Esophagus muscularis mucosa (tissue), 4 donors: ENCODE results near the gene NTN1. TPM values are rescaled to one million over a fixed set of nuclear protein-coding genes. Genes with fewer than 3 reads are reported as not detected.

Experiments
- DNase-seq: peaks from one replicate; pipeline ENCODE4 v3.0.0-alpha.2; 2017; ENCODE audit errors: extremely low spot score
- H3K27ac ChIP-seq, 4 donors: fragments of 200-600 bp; sonication (generic); replicated peaks in 1 of 4; 1 replicate in 3 of 4; 2 replicates in 1 of 4; pipeline ENCODE4 v1.5.1; 2016 to 2019; ENCODE audit warnings: mild to moderate bottlenecking in 1 of 4
- H3K27me3 ChIP-seq, 4 donors: fragments of 200-600 bp; sonication (generic); one replicate each; pipeline versions ENCODE4 v1.5.1 to v1.6.0; 2016 to 2019
- H3K36me3 ChIP-seq, 4 donors: fragments of 200-600 bp; sonication (generic); one replicate each; pipeline ENCODE4 v1.5.1; 2016 to 2019
- H3K4me1 ChIP-seq, 4 donors: fragments of 200-600 bp; sonication (generic); one replicate each; pipeline ENCODE4 v1.5.1; 2016 to 2019
- H3K4me3 ChIP-seq, 4 donors: fragments of 200-600 bp; sonication (generic); 1 replicate in 2 of 4; 2 replicates in 2 of 4; pipeline ENCODE4 v1.5.1; 2016 to 2019; ENCODE audit warnings: mild to moderate bottlenecking in 4 of 4, moderate library complexity in 1 of 4
- H3K9me3 ChIP-seq, 4 donors: fragments of 200-600 bp; sonication (generic); 1 replicate in 3 of 4; 2 replicates in 1 of 4; pipeline ENCODE4 v1.5.1; 2016 to 2019
- EP300 ChIP-seq: sonication (generic); formaldehyde crosslinking; IDR thresholded peaks from one replicate; pipeline ENCODE4 v1.6.1; 2017; ENCODE audit warnings: antibody characterized with exemption
- POLR2A ChIP-seq: fragments of 450-650 bp; IDR thresholded peaks from one replicate; pipeline ENCODE4 v1.6.1; 2017; ENCODE audit warnings: antibody characterized with exemption, moderate library complexity, mild to moderate bottlenecking, low read depth
- POLR2AphosphoS5 ChIP-seq, 2 donors: sonication (generic); formaldehyde crosslinking; IDR thresholded peaks; one replicate each; pipeline ENCODE4 v1.6.1; 2017; ENCODE audit warnings: antibody characterized with exemption in 2 of 2
- WGBS: methylation state at CpG from one replicate; pipeline ENCODE4 v1.1.5; 2018; 5-methylcytosine and 5-hydroxymethylcytosine counted together
- intact Hi-C: fragments of 100-400 bp; cut with DNase I; formaldehyde crosslinking; loops from one replicate; pipeline ENCODE4 v1.15.1; 2023
- total RNA-seq, 4 donors: library from RNA; depleted of rRNA; stranded (reverse); fragments of >200 nt; gene quantifications; one replicate each; pipeline versions ENCODE4 v1.1.0 to v1.2.1, GENCODE V29; 2016
- TF ChIP-seq, protein P1 (sequence below), 3 experiments: fragments of 200-600 bp in 2 of 3; fragments of 450-650 bp in 1 of 3; sonication (generic) in 2 of 3; IDR thresholded peaks; one replicate each; pipeline ENCODE4 v1.5.1; 2017 to 2019; ENCODE audit warnings: antibody characterized with exemption in 3 of 3, mild to moderate bottlenecking in 2 of 3, moderate library complexity in 1 of 3

The NTN1 gene
- total RNA-seq, 4 donors from 2014 or later, result 69.3 to 179 (median 117) TPM

- 96% methylated on average over 4 of the region's 8 CpGs for WGBS
- no peak overlapping the region for H3K4me3 ChIP-seq
Measured at GRCh38 chr17:9218064-9218635, 196.8 kb downstream of the NTN1 start.

GRCh38 chr17:9218911-9219310 lies 197.6 kb downstream of the NTN1 start:
- H3K4me3 ChIP-seq, result no peak overlapping the region
- DNase-seq, result no peak
- TF ChIP-seq, protein P1, sequence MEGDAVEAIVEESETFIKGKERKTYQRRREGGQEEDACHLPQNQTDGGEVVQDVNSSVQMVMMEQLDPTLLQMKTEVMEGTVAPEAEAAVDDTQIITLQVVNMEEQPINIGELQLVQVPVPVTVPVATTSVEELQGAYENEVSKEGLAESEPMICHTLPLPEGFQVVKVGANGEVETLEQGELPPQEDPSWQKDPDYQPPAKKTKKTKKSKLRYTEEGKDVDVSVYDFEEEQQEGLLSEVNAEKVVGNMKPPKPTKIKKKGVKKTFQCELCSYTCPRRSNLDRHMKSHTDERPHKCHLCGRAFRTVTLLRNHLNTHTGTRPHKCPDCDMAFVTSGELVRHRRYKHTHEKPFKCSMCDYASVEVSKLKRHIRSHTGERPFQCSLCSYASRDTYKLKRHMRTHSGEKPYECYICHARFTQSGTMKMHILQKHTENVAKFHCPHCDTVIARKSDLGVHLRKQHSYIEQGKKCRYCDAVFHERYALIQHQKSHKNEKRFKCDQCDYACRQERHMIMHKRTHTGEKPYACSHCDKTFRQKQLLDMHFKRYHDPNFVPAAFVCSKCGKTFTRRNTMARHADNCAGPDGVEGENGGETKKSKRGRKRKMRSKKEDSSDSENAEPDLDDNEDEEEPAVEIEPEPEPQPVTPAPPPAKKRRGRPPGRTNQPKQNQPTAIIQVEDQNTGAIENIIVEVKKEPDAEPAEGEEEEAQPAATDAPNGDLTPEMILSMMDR (IDR thresholded peaks at IDR 0.05), result no peak
- TF ChIP-seq POLR2AphosphoS5 (IDR thresholded peaks at IDR 0.05), result no peak
- no peak for TF ChIP-seq POLR2A
- no peak for TF ChIP-seq EP300
- peaks cover 0 to 17% (median 6%) of the 10 kb centered on the region in 4 donors for H3K36me3 ChIP-seq
- WGBS, result 95% methylated on average over 14 of the region's 15 CpGs
- intact Hi-C loops, result no loop called here
- peaks cover 0 to 13% (median 5%) of the 10 kb centered on the region in 4 donors for H3K9me3 ChIP-seq
- H3K4me1 ChIP-seq, result peaks cover 5 to 55% (median 45%) of the 10 kb centered on the region in 4 donors
- H3K27me3 ChIP-seq, result no peaks in the 10 kb centered on the region
- peak overlapping the region; percentile 32 to 83 (median 78) for H3K27ac ChIP-seq

More at GRCh38 chr17:9218064-9218635, 196.8 kb downstream of the NTN1 start:
- Histone ChIP-seq H3K27me3 (no peaks in the 10 kb centered on the region), H3K4me1 (peaks cover 5 to 59% (median 48%) of the 10 kb centered on the region in 4 donors), H3K36me3 (peaks cover 0 to 17% (median 6%) of the 10 kb centered on the region in 4 donors), H3K9me3 (peaks cover 0 to 13% (median 5%) of the 10 kb centered on the region in 4 donors), H3K27ac (peak overlapping the region; percentile 74 to 83 (median 82))
- no peak for DNase-seq
- intact Hi-C loops, result no loop called here
- TF ChIP-seq, protein P1 (IDR thresholded peaks at IDR 0.05), result no peak
- TF ChIP-seq POLR2AphosphoS5 (IDR thresholded peaks at IDR 0.05) (no peak), EP300 (no peak), POLR2A (no peak)

GRCh38 chr17:9219631-9220397 lies 198.5 kb downstream of the NTN1 start:
- intact Hi-C loops, result no loop called here
- H3K27ac ChIP-seq, result peak overlapping the region; percentile 34 to 83 (median 78)
- WGBS, result 96% methylated on average over 13 of the region's 13 CpGs

GRCh38 chr17:9220398-9221146 lies 199.3 kb downstream of the NTN1 start:
- 94% methylated on average over 22 of the region's 23 CpGs for WGBS
- H3K27me3 ChIP-seq, result no peaks in the 10 kb centered on the region
- peaks cover 0 to 17% (median 6%) of the 10 kb centered on the region in 4 donors for H3K36me3 ChIP-seq
- H3K9me3 ChIP-seq, result peaks cover 0 to 7% (median 3%) of the 10 kb centered on the region in 4 donors
- peak overlapping the region; percentile 34 to 83 (median 78) for H3K27ac ChIP-seq
- intact Hi-C loops, result no loop called here
- H3K4me3 ChIP-seq, result no peak overlapping the region
- TF ChIP-seq EP300 (no peak), POLR2A (no peak), POLR2AphosphoS5 (IDR thresholded peaks at IDR 0.05) (no peak)
- TF ChIP-seq, protein P1 (IDR thresholded peaks at IDR 0.05), result no peak
- no peak for DNase-seq
- peaks cover 5 to 69% (median 56%) of the 10 kb centered on the region in 4 donors for H3K4me1 ChIP-seq

More at GRCh38 chr17:9219631-9220397, 198.5 kb downstream of the NTN1 start:
- no peak for TF ChIP-seq POLR2A
- no peak for TF ChIP-seq POLR2AphosphoS5 (IDR thresholded peaks at IDR 0.05)
- TF ChIP-seq, protein P1 (IDR thresholded peaks at IDR 0.05), result no peak
- TF ChIP-seq EP300, result no peak
- Histone ChIP-seq H3K4me1 (peaks cover 5 to 62% (median 49%) of the 10 kb centered on the region in 4 donors), H3K9me3 (peaks cover 0 to 13% (median 5%) of the 10 kb centered on the region in 4 donors), H3K36me3 (peaks cover 0 to 17% (median 6%) of the 10 kb centered on the region in 4 donors), H3K4me3 (no peak overlapping the region), H3K27me3 (no peaks in the 10 kb centered on the region)
- no peak for DNase-seq
